HepG2 (cell line): ENCODE measurements around the gene RREB1. TPM values are rescaled to one million over a fixed set of nuclear protein-coding genes. Genes with fewer than 3 reads are reported as not detected.
A peak's percentile ranks its signal among the peaks of the same experiment; 100 is the strongest.

ENCODE experiments used
- CCDC6 ChIP-seq: sonication (generic); formaldehyde crosslinking; IDR thresholded peaks from 2 replicates; pipeline ENCODE4 v1.8.1; 2022; ENCODE audit warnings: mild to moderate bottlenecking, missing genetic modification reagents, moderate library complexity
- CHD2 ChIP-seq: IDR thresholded peaks from 2 replicates; pipeline ENCODE4 v1.6.1; 2011; ENCODE audit warnings: low read depth, low read length, improper control_type of control experiment
- DNMT3B ChIP-seq: conservative IDR thresholded peaks from 2 replicates; pipeline ENCODE4 v1.6.1; 2016; ENCODE audit warnings: missing biosample characterization, control low read depth
- ERF ChIP-seq: IDR thresholded peaks from 2 replicates; pipeline ENCODE4 v1.6.1; 2018; ENCODE audit warnings: missing biosample characterization, missing genetic modification reagents
- FIP1L1 ChIP-seq: fragments of 200-400 bp; formaldehyde crosslinking; IDR thresholded peaks from 2 replicates; pipeline ENCODE4 v1.6.1; 2018; ENCODE audit warnings: low read depth, mild to moderate bottlenecking, low read length, moderate library complexity, borderline replicate concordance; ENCODE audit not compliant: insufficient read depth
- GATAD2A ChIP-seq: IDR thresholded peaks from 2 replicates; pipeline ENCODE4 v1.6.1; 2016
- HNF4G ChIP-seq, 2 experiments: sonication (generic) in 1 of 2; formaldehyde crosslinking in 1 of 2; IDR thresholded peaks; 2 replicates each; pipeline versions ENCODE4 v1.4.0 to v1.6.1; 2011 to 2020; ENCODE audit warnings: borderline replicate concordance in 2 of 2, low read depth in 2 of 2, mild to moderate bottlenecking in 2 of 2, low read length in 1 of 2, missing genetic modification reagents in 1 of 2, moderate library complexity in 1 of 2
- ONECUT2 ChIP-seq: sonication (generic); formaldehyde crosslinking; IDR thresholded peaks from 2 replicates; pipeline ENCODE4 v1.4.0; 2020; ENCODE audit warnings: missing genetic modification reagents
- PAX8 ChIP-seq: sonication (generic); formaldehyde crosslinking; IDR thresholded peaks from 2 replicates; pipeline ENCODE4 v1.8.0; 2022; ENCODE audit warnings: mild to moderate bottlenecking, missing genetic modification reagents, borderline replicate concordance
- SPEN ChIP-seq: sonication (generic); formaldehyde crosslinking; IDR thresholded peaks from 2 replicates; pipeline ENCODE4 v1.5.1; 2020; ENCODE audit warnings: low read depth, mild to moderate bottlenecking, missing genetic modification reagents
- TAF15 ChIP-seq: fragments of 200-400 bp; formaldehyde crosslinking; IDR thresholded peaks from one replicate; pipeline ENCODE4 v1.6.1; 2018; ENCODE audit warnings: mild to moderate bottlenecking, low read depth, low read length; ENCODE audit not compliant: poor library complexity, severe bottlenecking
- ZMYM3 ChIP-seq: sonication (generic); formaldehyde crosslinking; IDR thresholded peaks from 2 replicates; pipeline ENCODE4 v1.5.1; 2020; ENCODE audit warnings: mild to moderate bottlenecking, missing genetic modification reagents
- ZNF124 ChIP-seq: sonication (generic); formaldehyde crosslinking; IDR thresholded peaks from 2 replicates; pipeline ENCODE4 v1.4.0; 2020; ENCODE audit warnings: missing genetic modification reagents
- ZNF337 ChIP-seq: sonication (generic); formaldehyde crosslinking; IDR thresholded peaks from 2 replicates; pipeline ENCODE4 v1.5.1; 2020; ENCODE audit warnings: missing genetic modification reagents, low read depth, mild to moderate bottlenecking, borderline replicate concordance
- ZNF350 ChIP-seq: sonication (generic); formaldehyde crosslinking; IDR thresholded peaks from 2 replicates; pipeline ENCODE4 v1.4.0; 2020; ENCODE audit warnings: mild to moderate bottlenecking, low read depth, missing genetic modification reagents, borderline replicate concordance
- ZNF672 ChIP-seq: sonication (generic); formaldehyde crosslinking; IDR thresholded peaks from 2 replicates; pipeline ENCODE4 v1.8.1; 2022; ENCODE audit warnings: missing genetic modification reagents
- ZNF75D ChIP-seq: sonication (generic); formaldehyde crosslinking; IDR thresholded peaks from 2 replicates; pipeline ENCODE4 v1.8.1; 2023; ENCODE audit warnings: missing genetic modification reagents, mild to moderate bottlenecking, borderline replicate concordance
- polyA plus RNA-seq, 8 experiments: library from polyadenylated mRNA; depleted of rRNA in 3 of 8; stranded (reverse) in 7 of 8; unstranded in 1 of 8; fragments of >200 nt; fragmentation: Illumina TruSeq in 4 of 8; extraction: Trizol in 4 of 8; gene quantifications; 2 replicates each; pipeline versions ENCODE4 v1.2.1 to v1.2.3, GENCODE V29; 2011 to 2016; ENCODE audit warnings: low read depth in 4 of 8, missing spikeins in 1 of 8, mixed read lengths in 1 of 8; ENCODE audit not compliant: insufficient read depth in 1 of 8
- total RNA-seq, 5 experiments: library from RNA; depleted of rRNA; stranded (reverse); fragments of >200 nt; fragmentation: Illumina TruSeq; extraction: Trizol; gene quantifications; 2 replicates each; pipeline ENCODE4 v1.2.3, GENCODE V29; 2016; ENCODE audit warnings: low read depth in 1 of 5
- TF ChIP-seq, protein P1 (sequence below): sonication (generic); formaldehyde crosslinking; conservative IDR thresholded peaks from 2 replicates; pipeline ENCODE4 v1.8.1; 2023; ENCODE audit warnings: missing genetic modification reagents
- TF ChIP-seq, protein P2 (sequence below): sonication (generic); formaldehyde crosslinking; IDR thresholded peaks from 2 replicates; pipeline ENCODE4 v1.4.0; 2020; ENCODE audit warnings: missing genetic modification reagents, borderline replicate concordance
- TF ChIP-seq, protein P3 (sequence below): sonication (generic); formaldehyde crosslinking; IDR thresholded peaks from 2 replicates; pipeline ENCODE4 v1.5.0; 2020; ENCODE audit warnings: missing genetic modification reagents, mild to moderate bottlenecking, borderline replicate concordance
- TF ChIP-seq, protein P4 (sequence below): sonication (generic); formaldehyde crosslinking; IDR thresholded peaks from 2 replicates; pipeline ENCODE4 v1.5.0; 2020; ENCODE audit warnings: mild to moderate bottlenecking, low read depth, missing genetic modification reagents, borderline replicate concordance

Gene RREB1
- total and polyA plus RNA-seq, 2 of the 13 experiments (the other 11 are each of a cell fraction or from before 2014, with no cell fraction given): 6.1 to 23.2 TPM

DNA sequence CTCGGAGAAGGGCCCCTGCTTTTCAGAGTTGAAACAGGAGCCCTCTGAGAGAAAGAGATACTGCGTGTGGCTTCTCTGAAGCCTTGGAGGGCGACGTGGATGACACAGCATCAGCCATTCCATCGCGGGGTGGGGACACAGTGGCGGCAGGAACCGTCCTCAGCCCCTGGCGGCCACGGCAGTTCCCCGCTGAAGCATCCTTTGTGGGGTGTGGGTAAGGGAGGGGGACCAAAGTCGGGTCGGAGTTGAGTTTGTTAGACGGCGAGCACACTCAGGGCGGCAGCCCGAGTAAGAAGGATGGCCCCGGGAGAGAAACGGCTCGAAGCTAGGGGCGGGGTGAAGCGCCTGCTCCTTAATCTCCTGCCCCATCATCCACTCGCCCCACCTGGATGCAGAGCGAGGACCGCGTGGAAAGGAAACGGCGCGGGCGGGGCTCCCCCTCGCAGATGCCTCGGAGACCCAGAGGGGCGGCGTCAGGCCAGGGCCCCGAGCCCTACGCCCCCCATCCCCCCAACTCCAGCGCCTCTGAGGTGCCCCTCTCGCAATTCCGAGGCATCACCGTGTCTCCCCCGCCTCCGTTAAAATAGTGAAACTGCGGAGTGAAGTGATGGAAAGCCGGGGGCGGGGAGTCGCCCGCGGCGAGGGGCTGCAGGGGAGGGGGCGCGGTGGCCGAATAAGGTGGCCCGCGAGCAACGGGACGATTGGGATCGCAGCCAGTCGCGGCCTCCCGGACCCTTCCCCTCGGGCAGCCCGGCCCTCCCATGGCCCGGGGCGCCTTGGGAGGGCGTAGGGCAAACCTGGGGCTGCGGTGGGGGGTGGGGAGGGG lies 796 bp upstream of the RREB1 start (continued):
- TF ChIP-seq HNF4G (IDR thresholded peaks at IDR 0.05; ENCODE audit: borderline replicate concordance, low read depth, low read length): no peak; the same call in 1 of the 2 replicates
- 0 out of 2 replicates have a peak, but pooled peaks have one; percentile 15 for TF ChIP-seq HNF4G (CRISPR knock-in tag; IDR thresholded peaks at IDR 0.05; ENCODE audit: borderline replicate concordance, low read depth)
- peak; percentile 35; the same call in 1 of the 2 replicates for TF ChIP-seq ZMYM3
- no peak for TF ChIP-seq PAX8 (CRISPR knock-in tag)
- TF ChIP-seq SPEN: no peak
- no peak for TF ChIP-seq CHD2
- TF ChIP-seq, protein P1, sequence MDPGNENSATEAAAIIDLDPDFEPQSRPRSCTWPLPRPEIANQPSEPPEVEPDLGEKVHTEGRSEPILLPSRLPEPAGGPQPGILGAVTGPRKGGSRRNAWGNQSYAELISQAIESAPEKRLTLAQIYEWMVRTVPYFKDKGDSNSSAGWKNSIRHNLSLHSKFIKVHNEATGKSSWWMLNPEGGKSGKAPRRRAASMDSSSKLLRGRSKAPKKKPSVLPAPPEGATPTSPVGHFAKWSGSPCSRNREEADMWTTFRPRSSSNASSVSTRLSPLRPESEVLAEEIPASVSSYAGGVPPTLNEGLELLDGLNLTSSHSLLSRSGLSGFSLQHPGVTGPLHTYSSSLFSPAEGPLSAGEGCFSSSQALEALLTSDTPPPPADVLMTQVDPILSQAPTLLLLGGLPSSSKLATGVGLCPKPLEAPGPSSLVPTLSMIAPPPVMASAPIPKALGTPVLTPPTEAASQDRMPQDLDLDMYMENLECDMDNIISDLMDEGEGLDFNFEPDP (CRISPR knock-in tag): 0 out of 2 replicates have a peak, but pooled peaks have one; percentile 87
- 0 out of 2 replicates have a peak, but pooled peaks have one; percentile 15 for TF ChIP-seq GATAD2A
- no peak for TF ChIP-seq CCDC6
- no peak for TF ChIP-seq ERF (CRISPR knock-in tag)
- TF ChIP-seq, protein P2, sequence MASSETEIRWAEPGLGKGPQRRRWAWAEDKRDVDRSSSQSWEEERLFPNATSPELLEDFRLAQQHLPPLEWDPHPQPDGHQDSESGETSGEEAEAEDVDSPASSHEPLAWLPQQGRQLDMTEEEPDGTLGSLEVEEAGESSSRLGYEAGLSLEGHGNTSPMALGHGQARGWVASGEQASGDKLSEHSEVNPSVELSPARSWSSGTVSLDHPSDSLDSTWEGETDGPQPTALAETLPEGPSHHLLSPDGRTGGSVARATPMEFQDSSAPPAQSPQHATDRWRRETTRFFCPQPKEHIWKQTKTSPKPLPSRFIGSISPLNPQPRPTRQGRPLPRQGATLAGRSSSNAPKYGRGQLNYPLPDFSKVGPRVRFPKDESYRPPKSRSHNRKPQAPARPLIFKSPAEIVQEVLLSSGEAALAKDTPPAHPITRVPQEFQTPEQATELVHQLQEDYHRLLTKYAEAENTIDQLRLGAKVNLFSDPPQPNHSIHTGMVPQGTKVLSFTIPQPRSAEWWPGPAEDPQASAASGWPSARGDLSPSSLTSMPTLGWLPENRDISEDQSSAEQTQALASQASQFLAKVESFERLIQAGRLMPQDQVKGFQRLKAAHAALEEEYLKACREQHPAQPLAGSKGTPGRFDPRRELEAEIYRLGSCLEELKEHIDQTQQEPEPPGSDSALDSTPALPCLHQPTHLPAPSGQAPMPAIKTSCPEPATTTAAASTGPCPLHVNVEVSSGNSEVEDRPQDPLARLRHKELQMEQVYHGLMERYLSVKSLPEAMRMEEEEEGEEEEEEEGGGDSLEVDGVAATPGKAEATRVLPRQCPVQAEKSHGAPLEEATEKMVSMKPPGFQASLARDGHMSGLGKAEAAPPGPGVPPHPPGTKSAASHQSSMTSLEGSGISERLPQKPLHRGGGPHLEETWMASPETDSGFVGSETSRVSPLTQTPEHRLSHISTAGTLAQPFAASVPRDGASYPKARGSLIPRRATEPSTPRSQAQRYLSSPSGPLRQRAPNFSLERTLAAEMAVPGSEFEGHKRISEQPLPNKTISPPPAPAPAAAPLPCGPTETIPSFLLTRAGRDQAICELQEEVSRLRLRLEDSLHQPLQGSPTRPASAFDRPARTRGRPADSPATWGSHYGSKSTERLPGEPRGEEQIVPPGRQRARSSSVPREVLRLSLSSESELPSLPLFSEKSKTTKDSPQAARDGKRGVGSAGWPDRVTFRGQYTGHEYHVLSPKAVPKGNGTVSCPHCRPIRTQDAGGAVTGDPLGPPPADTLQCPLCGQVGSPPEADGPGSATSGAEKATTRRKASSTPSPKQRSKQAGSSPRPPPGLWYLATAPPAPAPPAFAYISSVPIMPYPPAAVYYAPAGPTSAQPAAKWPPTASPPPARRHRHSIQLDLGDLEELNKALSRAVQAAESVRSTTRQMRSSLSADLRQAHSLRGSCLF (CRISPR knock-in tag): peak; percentile 20; the same call in 1 of the 2 replicates
- no peak for TF ChIP-seq ONECUT2 (CRISPR knock-in tag)
- peak; percentile 53 for TF ChIP-seq TAF15
- no peak for TF ChIP-seq ZNF75D (CRISPR knock-in tag)
- TF ChIP-seq ZNF350 (CRISPR knock-in tag): peak; percentile 69; the same call in 1 of the 2 replicates
- TF ChIP-seq ZNF672 (CRISPR knock-in tag): no peak
- TF ChIP-seq, protein P3, sequence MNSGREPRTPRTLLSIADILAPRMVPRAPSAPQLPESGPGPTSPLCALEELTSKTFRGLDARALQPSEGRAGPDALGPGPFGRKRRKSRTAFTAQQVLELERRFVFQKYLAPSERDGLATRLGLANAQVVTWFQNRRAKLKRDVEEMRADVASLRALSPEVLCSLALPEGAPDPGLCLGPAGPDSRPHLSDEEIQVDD (CRISPR knock-in tag): 0 out of 2 replicates have a peak, but pooled peaks have one; percentile 58
- no peak for TF ChIP-seq ZNF124 (CRISPR knock-in tag)
- no peak for TF ChIP-seq DNMT3B (CRISPR knock-in tag)
- no peak for TF ChIP-seq FIP1L1
- TF ChIP-seq, protein P4, sequence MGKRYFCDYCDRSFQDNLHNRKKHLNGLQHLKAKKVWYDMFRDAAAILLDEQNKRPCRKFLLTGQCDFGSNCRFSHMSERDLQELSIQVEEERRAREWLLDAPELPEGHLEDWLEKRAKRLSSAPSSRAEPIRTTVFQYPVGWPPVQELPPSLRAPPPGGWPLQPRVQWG (CRISPR knock-in tag): no peak
- TF ChIP-seq ZNF337 (CRISPR knock-in tag): no peak
